IPS-18c (cell line): ENCODE data around the gene NYNRIN.

Experiments
- H3K4me3 ChIP-seq: 2 replicates; pipeline ENCODE4 v1.7.0; 2013; ENCODE audit warnings: low read depth, mild to moderate bottlenecking, low read length, moderate library complexity; ENCODE audit not compliant: insufficient read depth
- H3K9me3 ChIP-seq: one replicate; pipeline ENCODE4 v1.6.1; 2013; ENCODE audit warnings: mild to moderate bottlenecking, low read length, moderate library complexity; ENCODE audit not compliant: control insufficient read depth, insufficient read depth

Gene NYNRIN

GRCh38 chr14:24456980-24457379 is 58.2 kb downstream of the NYNRIN start:
- Histone ChIP-seq H3K9me3 (peaks cover 5% of the 10 kb centered on the region), H3K4me3 (no peak overlapping the region)

GRCh38 chr14:24458736-24459135 is 59.9 kb downstream of the NYNRIN start:
- H3K4me3 ChIP-seq = no peak overlapping the region

GRCh38 chr14:24459331-24459730 is 60.5 kb downstream of the NYNRIN start:
- Histone ChIP-seq H3K9me3 (peaks cover 5% of the 10 kb centered on the region), H3K4me3 (no peak overlapping the region)

More at GRCh38 chr14:24458736-24459135, 59.9 kb downstream of the NYNRIN start:
- peaks cover 5% of the 10 kb centered on the region for H3K9me3 ChIP-seq

- H3K4me3 ChIP-seq = no peak overlapping the region
- peaks cover 2% of the 10 kb centered on the region for H3K9me3 ChIP-seq
Observed at GRCh38 chr14:24461336-24461735, 62.5 kb downstream of the NYNRIN start.

GRCh38 chr14:24463017-24463883 is 64.4 kb downstream of the NYNRIN start:
- peaks cover 2% of the 10 kb centered on the region for H3K9me3 ChIP-seq
- no peak overlapping the region for H3K4me3 ChIP-seq

GRCh38 chr14:24463884-24464785 is 65.3 kb downstream of the NYNRIN start:
- Histone ChIP-seq H3K4me3 (no peak overlapping the region), H3K9me3 (peaks cover 2% of the 10 kb centered on the region)

GRCh38 chr14:24465368-24465767 is 66.6 kb downstream of the NYNRIN start:
- Histone ChIP-seq H3K4me3 (no peak overlapping the region), H3K9me3 (no peaks in the 10 kb centered on the region)

GRCh38 chr14:24465805-24466204 is 67.0 kb downstream of the NYNRIN start:
- Histone ChIP-seq H3K4me3 (no peak overlapping the region), H3K9me3 (no peaks in the 10 kb centered on the region)
